ENCODE measurements around the gene CACNA1B.

- no peak for TF ChIP-seq NCOA1 (CRISPR knock-in tag; IDR thresholded peaks at IDR 0.05)
- no peak for TF ChIP-seq NCOA5 (CRISPR knock-in tag; IDR thresholded peaks at IDR 0.05)
- TF ChIP-seq ESRRA (CRISPR knock-in tag; IDR thresholded peaks at IDR 0.05; ENCODE audit: low read depth), result no peak
Measured at GRCh38 chr9:138117836-138118235, 240.3 kb downstream of the CACNA1B start.

Measured in HepG2 (cell line).